IPS DF 4.7 (cell line): ENCODE measurements around the gene CENPVL2.
"Not testable (repeated sequence)": the region's sequence is repeated elsewhere in the genome, so short reads cannot be mapped to it uniquely, and the experiment has no call there.

ENCODE experiments used
- DNase-seq: peaks from one replicate; pipeline ENCODE4 v3.0.0-alpha.2; 2013; ENCODE audit warnings: low spot score; ENCODE audit errors: extremely low read depth

The CENPVL2 gene

GRCh38 chrX:51682720-51683062 lies at the start of gene CENPVL2:
CENPVL2 (minus strand) TSS chrX:51682831; CDS start chrX:51682831, 0 bp downstream.
- not testable (repeated sequence) for DNase-seq

GRCh38 chrX:51728202-51728601 lies 45.6 kb upstream of the CENPVL2 start:
- no peak for DNase-seq

GRCh38 chrX:51712943-51713647 lies 30.5 kb upstream of the CENPVL2 start:
- DNase-seq: not testable (repeated sequence)

- DNase-seq: not testable (repeated sequence)
Observed at GRCh38 chrX:51710277-51711164, 27.9 kb upstream of the CENPVL2 start, which contains the start of gene CENPVL1. CENPVL1 (plus strand) TSS chrX:51710512; CDS start chrX:51710512, 0 bp downstream.

GRCh38 chrX:51697397-51697796 lies 14.8 kb upstream of the CENPVL2 start:
- DNase-seq: no peak

- DNase-seq: no peak
Observed at GRCh38 chrX:51694254-51694653, 11.6 kb upstream of the CENPVL2 start.

- DNase-seq: not testable (repeated sequence)
Observed at GRCh38 chrX:51681808-51682719, 567 bp downstream of the CENPVL2 start.

GRCh38 chrX:51679689-51680433 lies 2.8 kb downstream of the CENPVL2 start:
- DNase-seq: not testable (repeated sequence)

GRCh38 chrX:51665981-51666380 lies 16.6 kb downstream of the CENPVL2 start:
- DNase-seq: no peak

GRCh38 chrX:51643377-51643776 lies 39.3 kb downstream of the CENPVL2 start:
- DNase-seq: no peak

GRCh38 chrX:51641421-51642021 lies 41.1 kb downstream of the CENPVL2 start:
- DNase-seq: peak; percentile 33

GRCh38 chrX:51636511-51636910 lies 46.1 kb downstream of the CENPVL2 start:
- DNase-seq: not testable (repeated sequence)
